Measurements from ENCODE around the gene UBE2D1. TPM values are rescaled to one million over a fixed set of nuclear protein-coding genes. Genes with fewer than 3 reads are reported as not detected.

UBE2D1 gene
- total and polyA plus RNA-seq, 2 of the 13 experiments (the other 11 are each of a cell fraction or from before 2014, with no cell fraction given): 6.2 to 13.8 TPM

- Histone ChIP-seq H3K9ac (ENCODE audit: insufficient read depth, low read depth, low read length) (no peak overlapping the region), H3K4me1 (ENCODE audit: insufficient read depth, low read length) (no peaks in the 10 kb centered on the region), H3K27me3 (ENCODE audit: control insufficient read depth in 1 of 2, insufficient read depth in 2 of 2, low read length in 2 of 2) (no peaks in the 10 kb centered on the region), H3K9me3 (ENCODE audit: low read length) (no peaks in the 10 kb centered on the region), H2AFZ (ENCODE audit: low read length) (no peak overlapping the region), H3K27ac (ENCODE audit: extremely low read length, insufficient read depth, low read length) (no peak overlapping the region), H4K20me1 (ENCODE audit: insufficient read depth, low read length) (no peaks in the 10 kb centered on the region; the same call in 1 of the 2 replicates), H3K79me2 (ENCODE audit: insufficient read depth, low read length) (peaks cover 10% of the 10 kb centered on the region), H3K36me3 (replicated peaks in 1 of 2; ENCODE audit: control insufficient read depth in 1 of 2, insufficient read depth in 2 of 2, low read length in 2 of 2) (peaks cover 8 to 37% of the 10 kb centered on the region in 2 experiments), H3K4me3 (replicated peaks in 1 of 3; ENCODE audit: insufficient read depth in 1 of 3, low read depth in 2 of 3, low read length in 3 of 3) (no peak overlapping the region), H3K4me2 (ENCODE audit: low read depth, low read length) (no peak overlapping the region)
- intact Hi-C loops (cut with micrococcal nuclease; ENCODE audit: unreplicated experiment) (no loop called here), in situ Hi-C loops (cut with HindIII; ENCODE audit: extremely low pct_ligation_motif_present, low pct_unique_long_range_greater_than_20kb) (no loop called here)
- BruUV-seq (replicated peaks): no TSS peak
- POLR2A ChIA-PET: interaction anchor here (2.4 kb wide), 1 partner anchor 11 kb away, joined by 7 read pairs; the partner anchor contains the start of gene TFAM
- no peak for ATAC-seq
- no peak for DNase-seq (ENCODE audit: low spot score)
- CTCF ChIA-PET (ENCODE audit: low intra/inter-chr PET ratio, low total read pairs): no interaction called here
- no peak for TF ChIP-seq SP4 (CRISPR knock-in tag; IDR thresholded peaks at IDR 0.05)
- FAIRE-seq: no peak
These were observed 61.3 kb downstream of the UBE2D1 start for GRCh38 chr10:58396057-58396456.

DNA sequence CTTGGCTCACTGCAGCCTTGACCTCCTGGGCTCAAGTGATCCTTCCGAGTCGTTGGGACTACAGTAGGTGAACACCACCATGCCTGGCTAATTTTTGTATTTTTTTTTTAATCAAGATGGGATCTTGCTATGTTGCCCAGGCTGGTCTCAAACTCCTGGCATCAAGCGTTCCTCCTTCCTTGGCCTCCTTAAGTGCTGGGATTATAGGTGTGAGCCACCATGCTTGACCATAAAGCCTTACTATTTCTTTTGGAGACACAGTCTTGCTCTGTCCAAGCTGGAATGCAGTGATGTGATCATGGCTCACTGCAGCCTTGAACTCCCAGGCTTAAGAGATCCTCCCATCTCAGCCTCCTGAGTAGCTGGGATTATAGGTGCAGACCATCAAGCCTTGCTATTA lies 63.0 kb downstream of the UBE2D1 start:
- in situ Hi-C loops (cut with HindIII; ENCODE audit: extremely low pct_ligation_motif_present, low pct_unique_long_range_greater_than_20kb) (no loop called here), intact Hi-C loops (cut with micrococcal nuclease; ENCODE audit: unreplicated experiment) (no loop called here)
- no peak for DNase-seq (ENCODE audit: low spot score)
- H3K9me3 ChIP-seq (ENCODE audit: low read length): no peaks in the 10 kb centered on the region
- peaks cover 8 to 21% of the 10 kb centered on the region in 2 experiments for H3K36me3 ChIP-seq (replicated peaks in 1 of 2; ENCODE audit: control insufficient read depth in 1 of 2, insufficient read depth in 2 of 2, low read length in 2 of 2)
- H3K4me3 ChIP-seq (replicated peaks in 1 of 3; ENCODE audit: insufficient read depth in 1 of 3, low read depth in 2 of 3, low read length in 3 of 3): no peak overlapping the region
- H4K20me1 ChIP-seq (ENCODE audit: insufficient read depth, low read length): no peaks in the 10 kb centered on the region
- no peak overlapping the region for H3K9ac ChIP-seq (ENCODE audit: insufficient read depth, low read depth, low read length)
- H3K27ac ChIP-seq (ENCODE audit: extremely low read length, insufficient read depth, low read length): no peak overlapping the region
- ChIA-PET CTCF (ENCODE audit: low intra/inter-chr PET ratio, low total read pairs) (no interaction called here), POLR2A (interaction anchor here (2.4 kb wide), 1 partner anchor 12 kb away, joined by 7 read pairs; the partner anchor contains the start of gene TFAM)
- no peaks in the 10 kb centered on the region for H3K4me1 ChIP-seq (ENCODE audit: insufficient read depth, low read length)
- no peaks in the 10 kb centered on the region for H3K27me3 ChIP-seq (ENCODE audit: control insufficient read depth in 1 of 2, insufficient read depth in 2 of 2, low read length in 2 of 2)
- no peak for ATAC-seq
- H3K79me2 ChIP-seq (ENCODE audit: insufficient read depth, low read length): no peaks in the 10 kb centered on the region
- H2AFZ ChIP-seq (ENCODE audit: low read length): no peak overlapping the region
- no peak for FAIRE-seq
- H3K4me2 ChIP-seq (ENCODE audit: low read depth, low read length): no peak overlapping the region
- WGBS (ENCODE audit: low lambda C conversion rate): 93% methylated on average over 3 of the region's 3 CpGs
- BruUV-seq (replicated peaks): no TSS peak
- TF ChIP-seq ZNF121 (CRISPR knock-in tag; IDR thresholded peaks at IDR 0.05): peak; percentile 72
- TF ChIP-seq ZNF616 (CRISPR knock-in tag; IDR thresholded peaks at IDR 0.05; ENCODE audit: low read depth): no peak
- no peak for TF ChIP-seq ELF3 (CRISPR knock-in tag; IDR thresholded peaks at IDR 0.05)
- TF ChIP-seq ZBTB7A (CRISPR knock-in tag; IDR thresholded peaks at IDR 0.05): no peak
- TF ChIP-seq ZFP36L1 (CRISPR knock-in tag; IDR thresholded peaks at IDR 0.05): no peak
- no peak for TF ChIP-seq ZNF333 (CRISPR knock-in tag; IDR thresholded peaks at IDR 0.05; ENCODE audit: borderline replicate concordance)
- TF ChIP-seq, protein P1, sequence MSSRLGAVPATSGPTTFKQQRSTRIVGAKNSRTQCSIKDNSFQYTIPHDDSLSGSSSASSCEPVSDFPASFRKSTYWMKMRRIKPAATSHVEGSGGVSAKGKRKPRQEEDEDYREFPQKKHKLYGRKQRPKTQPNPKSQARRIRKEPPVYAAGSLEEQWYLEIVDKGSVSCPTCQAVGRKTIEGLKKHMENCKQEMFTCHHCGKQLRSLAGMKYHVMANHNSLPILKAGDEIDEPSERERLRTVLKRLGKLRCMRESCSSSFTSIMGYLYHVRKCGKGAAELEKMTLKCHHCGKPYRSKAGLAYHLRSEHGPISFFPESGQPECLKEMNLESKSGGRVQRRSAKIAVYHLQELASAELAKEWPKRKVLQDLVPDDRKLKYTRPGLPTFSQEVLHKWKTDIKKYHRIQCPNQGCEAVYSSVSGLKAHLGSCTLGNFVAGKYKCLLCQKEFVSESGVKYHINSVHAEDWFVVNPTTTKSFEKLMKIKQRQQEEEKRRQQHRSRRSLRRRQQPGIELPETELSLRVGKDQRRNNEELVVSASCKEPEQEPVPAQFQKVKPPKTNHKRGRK (CRISPR knock-in tag; IDR thresholded peaks at IDR 0.05): no peak
- 0 out of 2 replicates have a peak, but pooled peaks have one; percentile 15 for TF ChIP-seq POLR2AphosphoS5 (IDR thresholded peaks at IDR 0.05; ENCODE audit: low read depth, low read length)
- no peak for TF ChIP-seq GRHL1 (CRISPR knock-in tag; conservative IDR thresholded peaks at IDR 0.05)
- TF ChIP-seq FOXK1 (CRISPR knock-in tag; IDR thresholded peaks at IDR 0.05; ENCODE audit: borderline replicate concordance, low read depth): no peak
- no peak for TF ChIP-seq ZNF350 (CRISPR knock-in tag; IDR thresholded peaks at IDR 0.05; ENCODE audit: borderline replicate concordance, low read depth)

Measured in HepG2 (cell line).